SJSA1 (cell line): Measurements from ENCODE around the gene UTP15. TPM values are rescaled to one million over a fixed set of nuclear protein-coding genes. Genes with fewer than 3 reads are reported as not detected.

Experiments
- DNase-seq, 2 experiments: peaks; one replicate each; pipeline ENCODE4 v3.0.0-alpha.2; 2015 to 2020; ENCODE audit warnings: low spot score in 2 of 2, low read depth in 1 of 2
- H3K27ac ChIP-seq: fragments of 250-450 bp; sonication (Bioruptor Pico); 2 replicates; pipeline ENCODE4 v1.5.1; 2020; ENCODE audit warnings: mild to moderate bottlenecking, moderate library complexity
- H3K27me3 ChIP-seq: fragments of 250-450 bp; sonication (Bioruptor Pico); replicated peaks from 2 replicates; pipeline ENCODE4 v1.5.1; 2020; ENCODE audit warnings: mild to moderate bottlenecking, moderate library complexity
- H3K36me3 ChIP-seq: fragments of 250-450 bp; sonication (Bioruptor Pico); 2 replicates; pipeline ENCODE4 v1.5.1; 2020; ENCODE audit warnings: mild to moderate bottlenecking
- H3K4me1 ChIP-seq: fragments of 250-450 bp; sonication (Bioruptor Pico); replicated peaks from 2 replicates; pipeline ENCODE4 v1.6.1; 2021; ENCODE audit warnings: mild to moderate bottlenecking
- H3K4me3 ChIP-seq: fragments of 250-450 bp; sonication (Bioruptor Pico); 2 replicates; pipeline ENCODE4 v1.5.1; 2020; ENCODE audit warnings: mild to moderate bottlenecking
- H3K9me3 ChIP-seq: fragments of 250-450 bp; sonication (Bioruptor Pico); replicated peaks from 2 replicates; pipeline ENCODE4 v1.5.1; 2020; ENCODE audit warnings: mild to moderate bottlenecking
- total RNA-seq: library from RNA; depleted of rRNA; stranded (reverse); fragments of >200 nt; shearing (Covaris generic); gene quantifications from 2 replicates; pipeline ENCODE4 v1.2.3, GENCODE V29; 2014

Gene UTP15
- total RNA-seq, 1 experiment from 2014 or later: 30.3 TPM

- H3K27me3 ChIP-seq: no peaks in the 10 kb centered on the region
- DNase-seq: peak in 1 of 2 experiments; percentile 65
- peaks cover 27% of the 10 kb centered on the region for H3K4me1 ChIP-seq
- H3K9me3 ChIP-seq: no peaks in the 10 kb centered on the region
- H3K36me3 ChIP-seq: no peaks in the 10 kb centered on the region
- peak overlapping the region; percentile 47 for H3K27ac ChIP-seq
- H3K4me3 ChIP-seq: no peak overlapping the region
These were observed 27.0 kb downstream of the UTP15 start for GRCh38 chr5:73592551-73592950.

DNA sequence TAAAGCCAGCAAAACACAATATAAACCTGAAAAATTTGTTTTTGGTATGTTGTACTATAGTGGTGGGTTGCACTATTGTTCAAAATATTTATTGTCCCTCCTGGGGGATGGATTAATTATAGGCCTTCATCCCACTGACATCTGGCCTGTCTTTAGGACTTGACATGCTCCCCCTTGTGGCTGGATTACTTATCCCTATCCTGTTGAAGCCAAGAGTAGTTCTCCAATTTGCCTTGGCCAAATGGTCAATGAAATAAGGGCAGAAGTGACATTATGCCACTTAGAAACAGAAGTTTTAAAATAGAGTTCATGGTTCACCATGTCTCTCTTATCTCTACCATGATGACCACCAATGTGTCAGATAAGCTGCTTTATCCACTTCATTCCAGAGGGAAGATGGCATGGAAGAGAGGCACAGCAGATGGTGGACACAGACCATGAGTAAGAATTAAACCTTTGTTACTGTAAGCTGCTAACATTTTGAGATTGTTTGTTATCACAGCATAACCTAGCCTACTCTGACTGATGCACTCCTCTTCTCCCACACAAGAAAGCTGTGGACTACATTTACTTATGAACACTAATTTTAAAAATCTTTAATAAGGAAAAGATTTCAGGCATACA is 31.3 kb downstream of the UTP15 start:
- peak; percentile 24 to 50 for DNase-seq
- Histone ChIP-seq H3K4me1 (peaks cover 33% of the 10 kb centered on the region), H3K9me3 (peaks cover 3% of the 10 kb centered on the region; the same call in 1 of the 2 replicates), H3K4me3 (no peak overlapping the region), H3K36me3 (no peaks in the 10 kb centered on the region), H3K27ac (no peak overlapping the region), H3K27me3 (no peaks in the 10 kb centered on the region)

GRCh38 chr5:73599380-73599779 is 33.8 kb downstream of the UTP15 start:
- Histone ChIP-seq H3K27me3 (no peaks in the 10 kb centered on the region), H3K36me3 (no peaks in the 10 kb centered on the region), H3K27ac (no peak overlapping the region), H3K9me3 (peaks cover 3% of the 10 kb centered on the region; the same call in 1 of the 2 replicates), H3K4me1 (peaks cover 11% of the 10 kb centered on the region), H3K4me3 (no peak overlapping the region)
- no peak for DNase-seq

DNA sequence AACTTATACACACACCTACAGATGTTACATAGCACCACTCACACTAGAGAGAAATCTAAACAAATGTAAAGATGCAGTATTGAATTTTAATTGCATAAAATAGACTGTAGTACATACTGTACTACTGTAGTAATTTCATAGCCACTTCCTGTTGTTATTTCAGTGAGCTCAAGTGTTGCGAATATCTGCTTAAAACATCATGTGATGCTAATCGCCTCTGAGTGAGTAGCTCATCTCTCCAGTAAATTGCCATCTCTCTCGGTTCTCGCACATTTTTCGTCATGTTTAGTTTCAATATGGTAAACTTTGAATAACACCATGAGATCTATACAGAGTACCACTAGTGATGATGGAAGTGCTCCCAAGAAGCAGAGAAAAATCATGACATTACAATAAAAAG is 38.5 kb downstream of the UTP15 start:
- no peaks in the 10 kb centered on the region for H3K27me3 ChIP-seq
- H3K4me1 ChIP-seq: peaks cover 29% of the 10 kb centered on the region
- no peak for DNase-seq
- H3K36me3 ChIP-seq: no peaks in the 10 kb centered on the region
- H3K9me3 ChIP-seq: peaks cover 3% of the 10 kb centered on the region; the same call in 1 of the 2 replicates
- H3K27ac ChIP-seq: no peak overlapping the region
- no peak overlapping the region for H3K4me3 ChIP-seq

DNA sequence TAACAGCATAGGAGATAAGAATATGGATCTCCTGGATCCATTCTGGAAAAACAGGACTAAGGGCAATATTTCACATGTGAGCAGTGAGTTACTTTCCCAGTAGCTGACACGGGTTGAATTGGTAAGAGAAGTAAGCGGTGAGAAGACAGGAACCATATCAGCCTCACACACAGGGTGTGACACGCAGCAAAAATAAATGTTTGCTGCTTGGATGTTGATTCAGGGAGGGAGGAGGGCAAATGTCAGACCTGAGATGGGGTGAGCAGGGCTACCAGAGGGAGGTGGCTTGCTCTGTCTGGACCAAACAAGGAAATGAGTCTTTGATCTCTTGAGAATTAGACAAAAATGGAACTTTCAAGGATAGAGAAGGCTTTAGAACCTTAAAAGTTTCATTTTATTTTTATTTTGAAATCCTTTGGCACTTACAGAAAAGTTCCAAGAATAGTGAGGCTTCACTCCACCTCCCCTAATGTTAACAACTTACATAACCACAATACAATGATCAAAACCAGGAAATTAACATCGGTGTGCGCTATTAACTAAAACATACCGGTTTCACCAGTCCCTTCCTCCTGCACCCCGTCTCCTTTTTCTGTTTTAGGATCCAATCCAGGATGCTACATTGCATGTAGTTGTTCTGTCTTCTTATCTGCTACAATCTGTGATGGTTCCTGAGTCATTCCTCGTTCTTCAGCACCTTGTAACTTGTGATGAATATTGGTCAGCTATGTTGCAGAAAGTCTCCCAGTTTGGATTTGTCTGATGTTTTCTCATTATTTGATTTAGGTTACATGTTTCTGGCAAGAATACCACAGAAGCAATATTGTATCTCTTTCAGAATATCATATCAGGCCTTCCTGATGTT is 39.9 kb downstream of the UTP15 start:
- peaks cover 3% of the 10 kb centered on the region; the same call in 1 of the 2 replicates for H3K9me3 ChIP-seq
- peaks cover 21% of the 10 kb centered on the region for H3K4me1 ChIP-seq
- H3K36me3 ChIP-seq: no peaks in the 10 kb centered on the region
- no peak overlapping the region for H3K4me3 ChIP-seq
- H3K27me3 ChIP-seq: no peaks in the 10 kb centered on the region
- no peak for DNase-seq
- H3K27ac ChIP-seq: no peak overlapping the region

DNA sequence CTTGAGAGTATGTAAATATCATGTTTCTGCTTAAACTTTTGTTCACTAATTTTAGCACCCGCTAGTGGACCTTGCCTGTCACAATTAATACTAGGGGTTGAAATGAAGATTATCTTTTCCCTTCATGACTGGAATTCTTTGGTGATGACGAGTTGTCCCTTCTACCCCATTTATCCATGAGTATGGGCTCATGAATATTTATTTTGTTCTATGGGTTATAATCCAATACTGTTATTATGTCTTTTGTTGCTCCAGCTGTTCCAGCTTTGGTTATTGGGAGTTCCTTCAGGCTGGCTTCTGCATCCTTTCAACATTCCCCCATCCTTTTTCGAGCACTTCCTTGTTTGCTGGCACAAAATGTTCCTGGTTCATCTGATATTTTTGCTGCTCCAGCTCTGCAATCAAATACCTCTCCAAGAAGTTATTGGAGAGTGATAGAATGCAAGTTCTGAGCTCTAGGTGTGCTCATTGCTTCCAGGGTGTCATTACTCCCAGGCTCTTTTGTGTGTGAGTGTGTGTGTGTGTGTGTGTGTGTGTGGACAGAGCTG is 40.7 kb downstream of the UTP15 start:
- Histone ChIP-seq H3K4me3 (no peak overlapping the region), H3K9me3 (peaks cover 3% of the 10 kb centered on the region; the same call in 1 of the 2 replicates), H3K4me1 (peaks cover 18% of the 10 kb centered on the region), H3K27me3 (no peaks in the 10 kb centered on the region), H3K36me3 (no peaks in the 10 kb centered on the region), H3K27ac (no peak overlapping the region)
- no peak for DNase-seq

DNA sequence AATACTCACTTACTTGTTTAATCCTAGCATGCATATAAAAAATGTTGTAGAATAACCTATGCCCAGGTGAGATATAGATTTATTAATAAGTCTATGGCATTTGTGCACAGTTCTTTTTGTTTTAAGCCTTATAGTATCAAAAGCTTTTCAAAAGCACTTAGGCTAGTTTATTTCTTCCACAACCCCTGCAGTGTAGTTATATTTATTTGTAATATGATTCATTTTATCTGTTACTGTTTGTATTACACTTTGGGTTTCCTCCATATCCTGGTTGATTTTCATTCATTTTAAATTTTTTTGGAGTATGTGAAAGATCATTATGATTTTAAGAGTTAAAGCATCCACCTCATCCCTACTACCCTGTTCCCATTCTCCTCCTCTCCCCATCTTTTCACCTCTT is 41.7 kb downstream of the UTP15 start:
- no peak for DNase-seq
- H3K27ac ChIP-seq: no peak overlapping the region

GRCh38 chr5:73612799-73613198 is 47.3 kb downstream of the UTP15 start:
- Histone ChIP-seq H3K9me3 (no peaks in the 10 kb centered on the region), H3K27me3 (no peaks in the 10 kb centered on the region), H3K4me3 (no peak overlapping the region), H3K27ac (no peak overlapping the region), H3K4me1 (peaks cover 4% of the 10 kb centered on the region), H3K36me3 (no peaks in the 10 kb centered on the region)
- no peak for DNase-seq

More for the DNA sequence above, 41.7 kb downstream of the UTP15 start:
- H3K27me3 ChIP-seq: no peaks in the 10 kb centered on the region
- no peaks in the 10 kb centered on the region for H3K9me3 ChIP-seq
- H3K4me1 ChIP-seq: peaks cover 18% of the 10 kb centered on the region
- no peak overlapping the region for H3K4me3 ChIP-seq
- H3K36me3 ChIP-seq: no peaks in the 10 kb centered on the region

DNA sequence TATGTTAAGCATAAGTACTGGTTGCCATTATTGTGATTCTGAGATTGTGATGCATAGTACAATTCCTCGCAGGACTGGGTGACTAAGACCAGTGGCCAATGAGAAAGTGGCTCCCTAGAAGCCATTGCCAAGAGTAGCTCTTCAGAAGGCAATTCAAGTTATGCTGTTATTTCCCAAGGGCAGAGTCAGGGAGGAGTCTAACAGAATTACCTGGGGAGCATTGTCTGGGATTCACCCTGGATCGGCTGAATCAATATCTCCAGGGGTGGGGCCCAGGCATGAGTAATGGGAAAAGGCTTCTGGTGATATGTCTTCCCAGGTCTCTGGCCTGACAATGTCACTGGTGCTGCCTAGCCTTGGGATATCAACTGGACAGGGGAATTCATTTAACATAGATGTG is 49.5 kb downstream of the UTP15 start:
- no peaks in the 10 kb centered on the region for H3K9me3 ChIP-seq
- no peak overlapping the region for H3K27ac ChIP-seq

DNA sequence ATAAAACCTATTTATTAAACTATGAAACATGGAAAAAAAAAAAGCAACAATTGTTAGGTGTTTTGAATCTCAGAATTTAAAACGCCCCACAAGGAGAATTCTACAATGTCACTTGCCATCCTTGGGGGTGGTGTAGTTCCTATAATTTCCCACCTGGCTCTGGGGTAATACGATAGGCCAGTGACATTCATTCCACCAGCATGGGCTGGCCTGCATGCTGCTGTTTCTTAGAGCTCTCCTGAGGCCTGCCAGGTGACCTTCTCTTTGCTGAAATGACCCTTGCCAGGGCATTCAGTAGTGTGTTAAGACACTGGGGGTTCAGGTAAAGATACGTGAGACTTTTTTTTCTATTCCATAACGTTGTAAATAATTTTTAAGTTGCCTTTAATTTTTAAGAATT is 50.4 kb downstream of the UTP15 start:
- H3K4me1 ChIP-seq: peaks cover 7% of the 10 kb centered on the region
- H3K4me3 ChIP-seq: no peak overlapping the region
- DNase-seq: no peak

More for the DNA sequence above, 49.5 kb downstream of the UTP15 start:
- H3K27me3 ChIP-seq: no peaks in the 10 kb centered on the region
- DNase-seq: no peak
- no peaks in the 10 kb centered on the region for H3K36me3 ChIP-seq
- H3K4me3 ChIP-seq: no peak overlapping the region
- H3K4me1 ChIP-seq: peaks cover 7% of the 10 kb centered on the region

GRCh38 chr5:73617510-73618279 is 52.2 kb downstream of the UTP15 start:
- Histone ChIP-seq H3K36me3 (no peaks in the 10 kb centered on the region), H3K4me1 (peaks cover 7% of the 10 kb centered on the region), H3K4me3 (no peak overlapping the region), H3K27me3 (no peaks in the 10 kb centered on the region), H3K27ac (no peak overlapping the region), H3K9me3 (no peaks in the 10 kb centered on the region)
- DNase-seq: peak in 1 of 2 experiments; percentile 23

More for the DNA sequence above, 50.4 kb downstream of the UTP15 start:
- Histone ChIP-seq H3K27ac (no peak overlapping the region), H3K9me3 (no peaks in the 10 kb centered on the region), H3K36me3 (no peaks in the 10 kb centered on the region), H3K27me3 (no peaks in the 10 kb centered on the region)

GRCh38 chr5:73619606-73620333 is 54.2 kb downstream of the UTP15 start:
- DNase-seq: no peak
- peaks cover 8% of the 10 kb centered on the region for H3K4me1 ChIP-seq
- no peak overlapping the region for H3K4me3 ChIP-seq
- H3K27ac ChIP-seq: no peak overlapping the region
- H3K36me3 ChIP-seq: no peaks in the 10 kb centered on the region
- no peaks in the 10 kb centered on the region for H3K27me3 ChIP-seq
- no peaks in the 10 kb centered on the region for H3K9me3 ChIP-seq

DNA sequence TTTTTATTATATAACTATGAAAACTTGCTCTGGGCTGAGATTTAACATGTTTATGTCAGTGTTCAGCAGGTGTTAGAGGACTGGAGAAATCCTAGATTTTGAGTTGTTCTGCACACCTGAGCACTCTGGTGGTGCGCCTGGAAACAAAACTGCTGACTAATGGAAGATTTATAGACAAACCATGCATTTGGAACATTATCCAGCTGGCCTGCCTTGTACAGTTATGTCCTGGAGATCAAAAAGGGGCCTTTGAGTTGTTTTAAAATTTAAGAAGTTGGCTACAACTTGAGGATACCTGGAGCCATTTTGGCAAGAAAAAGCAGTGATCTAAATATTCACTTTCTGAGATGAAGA is 54.8 kb downstream of the UTP15 start:
- peaks cover 13% of the 10 kb centered on the region for H3K4me1 ChIP-seq
- H3K27ac ChIP-seq: no peak overlapping the region
- H3K9me3 ChIP-seq: no peaks in the 10 kb centered on the region
- no peaks in the 10 kb centered on the region for H3K36me3 ChIP-seq
- no peak overlapping the region for H3K4me3 ChIP-seq
- H3K27me3 ChIP-seq: no peaks in the 10 kb centered on the region
- no peak for DNase-seq
